Suprapubic skin (tissue), 3 donors: Measurements from ENCODE around the gene ICAM1.

Experiments
- EP300 ChIP-seq: sonication (generic); formaldehyde crosslinking; IDR thresholded peaks from one replicate; pipeline ENCODE4 v1.6.1; 2017; ENCODE audit warnings: antibody characterized with exemption
- POLR2A ChIP-seq, 2 donors: fragments of 450-650 bp; IDR thresholded peaks; one replicate each; pipeline ENCODE4 v1.6.1; 2017; ENCODE audit warnings: antibody characterized with exemption in 2 of 2, mild to moderate bottlenecking in 2 of 2, moderate library complexity in 2 of 2
- TF ChIP-seq, protein P1 (sequence below), 2 donors: fragments of 200-600 bp in 1 of 2; fragments of 450-650 bp in 1 of 2; sonication (generic) in 1 of 2; IDR thresholded peaks; one replicate each; pipeline ENCODE4 v1.5.1; 2016 to 2019; ENCODE audit warnings: antibody characterized with exemption in 2 of 2, mild to moderate bottlenecking in 1 of 2, moderate library complexity in 1 of 2

DNA sequence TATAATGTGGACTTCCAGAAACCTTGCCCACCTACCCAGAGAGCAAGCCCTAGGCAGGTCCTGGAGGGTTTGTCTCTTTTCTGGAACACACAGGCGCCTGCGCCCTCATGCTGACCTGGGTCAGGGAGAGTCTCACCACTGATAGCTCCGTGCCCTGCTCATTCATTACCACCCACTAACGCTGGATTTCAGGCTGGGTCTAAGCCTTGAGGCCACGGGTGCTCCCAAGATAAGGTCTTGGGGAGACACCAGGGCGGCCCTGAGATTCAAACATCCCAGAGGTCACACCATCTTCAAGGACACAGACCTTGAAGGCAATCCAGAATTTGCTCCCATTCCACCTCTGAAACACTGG is 44.9 kb upstream of the ICAM1 start:
- TF ChIP-seq, protein P1, sequence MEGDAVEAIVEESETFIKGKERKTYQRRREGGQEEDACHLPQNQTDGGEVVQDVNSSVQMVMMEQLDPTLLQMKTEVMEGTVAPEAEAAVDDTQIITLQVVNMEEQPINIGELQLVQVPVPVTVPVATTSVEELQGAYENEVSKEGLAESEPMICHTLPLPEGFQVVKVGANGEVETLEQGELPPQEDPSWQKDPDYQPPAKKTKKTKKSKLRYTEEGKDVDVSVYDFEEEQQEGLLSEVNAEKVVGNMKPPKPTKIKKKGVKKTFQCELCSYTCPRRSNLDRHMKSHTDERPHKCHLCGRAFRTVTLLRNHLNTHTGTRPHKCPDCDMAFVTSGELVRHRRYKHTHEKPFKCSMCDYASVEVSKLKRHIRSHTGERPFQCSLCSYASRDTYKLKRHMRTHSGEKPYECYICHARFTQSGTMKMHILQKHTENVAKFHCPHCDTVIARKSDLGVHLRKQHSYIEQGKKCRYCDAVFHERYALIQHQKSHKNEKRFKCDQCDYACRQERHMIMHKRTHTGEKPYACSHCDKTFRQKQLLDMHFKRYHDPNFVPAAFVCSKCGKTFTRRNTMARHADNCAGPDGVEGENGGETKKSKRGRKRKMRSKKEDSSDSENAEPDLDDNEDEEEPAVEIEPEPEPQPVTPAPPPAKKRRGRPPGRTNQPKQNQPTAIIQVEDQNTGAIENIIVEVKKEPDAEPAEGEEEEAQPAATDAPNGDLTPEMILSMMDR (IDR thresholded peaks at IDR 0.05), result no peak
- no peak for TF ChIP-seq POLR2A (IDR thresholded peaks at IDR 0.05)
- no peak for TF ChIP-seq EP300
